Colonic mucosa (tissue), 4 donors: Measurements from ENCODE around the gene ASCL5. TPM values are rescaled to one million over a fixed set of nuclear protein-coding genes. Genes with fewer than 3 reads are reported as not detected.

Experiments used
- DNase-seq: peaks from one replicate; pipeline ENCODE4 v3.0.0-alpha.2; 2020
- H3K27ac ChIP-seq: fragments of 200-600 bp; one replicate; pipeline ENCODE4 v1.8.0; 2021
- H3K27me3 ChIP-seq: fragments of 200-600 bp; one replicate; pipeline ENCODE4 v1.8.0; 2021
- H3K36me3 ChIP-seq: fragments of 200-600 bp; one replicate; pipeline ENCODE4 v1.8.0; 2021
- H3K4me1 ChIP-seq: fragments of 200-600 bp; one replicate; pipeline ENCODE4 v1.8.0; 2021; ENCODE audit warnings: mild to moderate bottlenecking
- H3K4me3 ChIP-seq: fragments of 200-600 bp; one replicate; pipeline ENCODE4 v1.8.0; 2021
- H3K9ac ChIP-seq, 2 donors: one replicate each; pipeline ENCODE4 v1.7.0; 2013; ENCODE audit warnings: control low read depth in 2 of 2, low read depth in 2 of 2, low read length in 2 of 2
- H3K9me3 ChIP-seq: fragments of 200-600 bp; one replicate; pipeline ENCODE4 v1.8.0; 2021
- CTCF ChIP-seq: fragments of 200-600 bp; IDR thresholded peaks from one replicate; pipeline ENCODE4 v1.8.0; 2022; ENCODE audit warnings: antibody characterized with exemption, mild to moderate bottlenecking
- intact Hi-C: fragments of 100-400 bp; cut with DNase I; formaldehyde crosslinking; loops from one replicate; pipeline ENCODE4 v1.14.1; 2022
- total RNA-seq, 2 donors: library from RNA; stranded (reverse); fragmentation: NEBNext Ultra II Directional in 1 of 2; extraction: Animal tissue kit (Norgen Biotek cat#: 25700) in 1 of 2; gene quantifications; one replicate each; pipeline ENCODE4 v1.2.1, GENCODE V29; 2021
- donor health status: healthy.
- donor health status: DM: no; HTN: no; CAD: no.
- donor health status: DM: no; HTN: no; CAD: no.

The ASCL5 gene
- not detected for total RNA-seq

- no peaks in the 10 kb centered on the region for H3K9me3 ChIP-seq
- no peak within 1 kb of the TSS for H3K9ac ChIP-seq
- no peak within 1 kb of the TSS for H3K27ac ChIP-seq
- no peaks in the 10 kb centered on the region for H3K4me1 ChIP-seq
- peak; percentile 70 for DNase-seq
- no peaks in the 10 kb centered on the region for H3K27me3 ChIP-seq
- no peaks in the 10 kb centered on the region for H3K36me3 ChIP-seq
- no peak within 1 kb of the TSS for H3K4me3 ChIP-seq
- TF ChIP-seq CTCF: no peak
- intact Hi-C loops: no loop called here
These were observed at the start of gene ASCL5 for GRCh38 chr1:201126832-201127754. Gene ASCL5 (minus strand): TSS chr1:201127184. CDS start chr1:201115372, 11,812 bp downstream.

- intact Hi-C loops: no loop called here
- Histone ChIP-seq H3K4me3 (no peak overlapping the region), H3K9me3 (no peaks in the 10 kb centered on the region), H3K36me3 (no peaks in the 10 kb centered on the region), H3K27ac (no peak overlapping the region), H3K9ac (no peak overlapping the region), H3K27me3 (no peaks in the 10 kb centered on the region), H3K4me1 (no peaks in the 10 kb centered on the region)
- no peak for DNase-seq
- no peak for TF ChIP-seq CTCF
These were observed 49.0 kb upstream of the ASCL5 start for GRCh38 chr1:201175820-201176500.

- Histone ChIP-seq H3K4me1 (no peaks in the 10 kb centered on the region), H3K27me3 (no peaks in the 10 kb centered on the region), H3K9ac (no peak overlapping the region), H3K9me3 (no peaks in the 10 kb centered on the region), H3K27ac (no peak overlapping the region), H3K36me3 (no peaks in the 10 kb centered on the region), H3K4me3 (no peak overlapping the region)
- no peak for TF ChIP-seq CTCF
- intact Hi-C loops: no loop called here
- DNase-seq: no peak
These were observed 46.8 kb upstream of the ASCL5 start for GRCh38 chr1:201173736-201174135.

- no peak for TF ChIP-seq CTCF
- intact Hi-C loops: no loop called here
- no peak overlapping the region for H3K9ac ChIP-seq
These were observed 46.1 kb upstream of the ASCL5 start for GRCh38 chr1:201172999-201173610.

GRCh38 chr1:201172326-201172725 lies 45.3 kb upstream of the ASCL5 start:
- Histone ChIP-seq H3K36me3 (no peaks in the 10 kb centered on the region), H3K27ac (no peak overlapping the region), H3K9me3 (no peaks in the 10 kb centered on the region), H3K4me3 (no peak overlapping the region), H3K27me3 (no peaks in the 10 kb centered on the region), H3K4me1 (no peaks in the 10 kb centered on the region), H3K9ac (no peak overlapping the region)
- intact Hi-C loops: no loop called here
- TF ChIP-seq CTCF: no peak
- no peak for DNase-seq

More at GRCh38 chr1:201172999-201173610, 46.1 kb upstream of the ASCL5 start:
- H3K9me3 ChIP-seq: no peaks in the 10 kb centered on the region
- no peak for DNase-seq
- H3K4me3 ChIP-seq: no peak overlapping the region
- no peaks in the 10 kb centered on the region for H3K4me1 ChIP-seq
- no peaks in the 10 kb centered on the region for H3K27me3 ChIP-seq
- H3K27ac ChIP-seq: no peak overlapping the region
- no peaks in the 10 kb centered on the region for H3K36me3 ChIP-seq
